PC-3 (cell line): ENCODE results near the gene PMEPA1.

Experiments
- EZH2phosphoT487 ChIP-seq: fragments of 300-600 bp; sonication (generic); IDR thresholded peaks from 2 replicates; pipeline ENCODE4 v1.6.1; 2018; ENCODE audit warnings: mild to moderate bottlenecking, antibody characterized with exemption, low read length, borderline replicate concordance
- TF ChIP-seq, protein P1 (sequence below): fragments of 300-600 bp; sonication (generic); conservative IDR thresholded peaks from 2 replicates; pipeline ENCODE4 v1.5.1; 2017; ENCODE audit warnings: antibody characterized with exemption, low read depth, mild to moderate bottlenecking, low read length

- TF ChIP-seq, protein P1, sequence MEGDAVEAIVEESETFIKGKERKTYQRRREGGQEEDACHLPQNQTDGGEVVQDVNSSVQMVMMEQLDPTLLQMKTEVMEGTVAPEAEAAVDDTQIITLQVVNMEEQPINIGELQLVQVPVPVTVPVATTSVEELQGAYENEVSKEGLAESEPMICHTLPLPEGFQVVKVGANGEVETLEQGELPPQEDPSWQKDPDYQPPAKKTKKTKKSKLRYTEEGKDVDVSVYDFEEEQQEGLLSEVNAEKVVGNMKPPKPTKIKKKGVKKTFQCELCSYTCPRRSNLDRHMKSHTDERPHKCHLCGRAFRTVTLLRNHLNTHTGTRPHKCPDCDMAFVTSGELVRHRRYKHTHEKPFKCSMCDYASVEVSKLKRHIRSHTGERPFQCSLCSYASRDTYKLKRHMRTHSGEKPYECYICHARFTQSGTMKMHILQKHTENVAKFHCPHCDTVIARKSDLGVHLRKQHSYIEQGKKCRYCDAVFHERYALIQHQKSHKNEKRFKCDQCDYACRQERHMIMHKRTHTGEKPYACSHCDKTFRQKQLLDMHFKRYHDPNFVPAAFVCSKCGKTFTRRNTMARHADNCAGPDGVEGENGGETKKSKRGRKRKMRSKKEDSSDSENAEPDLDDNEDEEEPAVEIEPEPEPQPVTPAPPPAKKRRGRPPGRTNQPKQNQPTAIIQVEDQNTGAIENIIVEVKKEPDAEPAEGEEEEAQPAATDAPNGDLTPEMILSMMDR: no peak
- no peak for TF ChIP-seq EZH2phosphoT487
Observed at GRCh38 chr20:57702091-57702490, 7.7 kb downstream of the PMEPA1 start.
